ENCODE results near the gene UNC13C. TPM values are rescaled to one million over a fixed set of nuclear protein-coding genes. Genes with fewer than 3 reads are reported as not detected.

The UNC13C gene
- total and polyA plus RNA-seq, 8 donors = 0.03 to 6.4 (median 2.3) TPM; not detected in 3

DNA sequence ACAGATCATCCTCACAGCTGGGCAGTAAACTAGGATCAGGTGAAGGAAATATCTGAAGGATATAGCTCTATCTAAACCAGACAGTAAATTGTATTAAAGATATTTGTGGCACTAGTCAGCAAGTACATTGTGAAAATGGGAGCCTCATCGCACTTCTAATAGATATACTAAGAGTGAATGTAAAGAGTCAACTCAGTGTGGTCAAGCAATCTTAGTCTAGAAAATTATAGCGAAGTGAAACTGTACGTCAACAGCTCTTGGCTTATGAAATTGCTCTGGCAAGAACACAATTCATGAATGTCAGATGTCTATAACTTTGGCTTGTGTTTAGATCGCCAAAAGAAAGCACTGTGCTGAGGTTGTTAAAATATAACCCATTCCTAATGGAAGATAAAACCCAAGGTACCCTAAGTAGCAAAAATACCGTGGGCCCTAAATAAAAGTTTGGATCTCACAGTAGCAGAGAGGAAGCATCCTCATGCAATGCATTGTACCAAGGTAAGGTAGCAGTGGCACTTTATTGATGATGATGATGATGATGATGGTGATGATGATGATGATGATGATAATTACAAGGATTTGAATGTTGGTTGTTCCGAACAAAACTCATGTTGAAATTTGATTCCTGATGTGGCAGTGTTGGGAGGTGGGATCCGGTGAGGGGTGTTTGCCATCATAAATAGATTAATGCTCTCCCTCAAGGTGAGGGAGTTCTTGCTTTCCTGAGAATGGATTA is 228.5 kb downstream of the UNC13C start:
- intact Hi-C loops (cut with DNase I; ENCODE audit: low total_unique reads) = no loop called here
- no peak for DNase-seq
- Histone ChIP-seq H3K36me3 (no peaks in the 10 kb centered on the region), H3K27me3 (no peaks in the 10 kb centered on the region), H3K4me3 (no peak overlapping the region), H3K4me1 (no peaks in the 10 kb centered on the region), H3K9me3 (no peaks in the 10 kb centered on the region), H3K27ac (no peak overlapping the region)
- 84 to 89% (median 88%) methylated on average over 7 of the region's 7 CpGs for WGBS, 5 donors
- TF ChIP-seq EP300 (IDR thresholded peaks at IDR 0.05) = no peak
- TF ChIP-seq, protein P1, sequence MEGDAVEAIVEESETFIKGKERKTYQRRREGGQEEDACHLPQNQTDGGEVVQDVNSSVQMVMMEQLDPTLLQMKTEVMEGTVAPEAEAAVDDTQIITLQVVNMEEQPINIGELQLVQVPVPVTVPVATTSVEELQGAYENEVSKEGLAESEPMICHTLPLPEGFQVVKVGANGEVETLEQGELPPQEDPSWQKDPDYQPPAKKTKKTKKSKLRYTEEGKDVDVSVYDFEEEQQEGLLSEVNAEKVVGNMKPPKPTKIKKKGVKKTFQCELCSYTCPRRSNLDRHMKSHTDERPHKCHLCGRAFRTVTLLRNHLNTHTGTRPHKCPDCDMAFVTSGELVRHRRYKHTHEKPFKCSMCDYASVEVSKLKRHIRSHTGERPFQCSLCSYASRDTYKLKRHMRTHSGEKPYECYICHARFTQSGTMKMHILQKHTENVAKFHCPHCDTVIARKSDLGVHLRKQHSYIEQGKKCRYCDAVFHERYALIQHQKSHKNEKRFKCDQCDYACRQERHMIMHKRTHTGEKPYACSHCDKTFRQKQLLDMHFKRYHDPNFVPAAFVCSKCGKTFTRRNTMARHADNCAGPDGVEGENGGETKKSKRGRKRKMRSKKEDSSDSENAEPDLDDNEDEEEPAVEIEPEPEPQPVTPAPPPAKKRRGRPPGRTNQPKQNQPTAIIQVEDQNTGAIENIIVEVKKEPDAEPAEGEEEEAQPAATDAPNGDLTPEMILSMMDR (IDR thresholded peaks at IDR 0.05) = no peak

DNA sequence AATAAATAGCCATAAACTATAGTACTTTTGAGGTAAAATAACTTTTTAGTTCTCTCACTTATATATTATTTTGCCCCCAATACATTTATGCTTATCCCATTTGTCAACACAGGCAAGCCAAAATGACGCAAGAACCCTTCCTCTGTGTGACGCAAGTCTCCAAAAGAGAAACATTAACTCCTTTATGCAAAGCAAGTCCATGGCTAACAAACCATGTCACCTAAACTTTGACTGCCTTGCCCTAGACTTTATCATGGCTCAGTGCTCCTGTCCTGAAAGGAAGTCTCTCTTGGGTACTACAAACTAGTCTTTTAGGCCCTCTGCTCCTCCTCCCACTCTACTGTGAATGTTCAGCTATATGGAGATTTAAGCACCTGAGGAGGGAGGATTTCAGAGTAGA is 230.5 kb downstream of the UNC13C start:
- Histone ChIP-seq H3K4me3 (no peak overlapping the region), H3K27ac (no peak overlapping the region), H3K9me3 (no peaks in the 10 kb centered on the region), H3K27me3 (no peaks in the 10 kb centered on the region), H3K4me1 (no peaks in the 10 kb centered on the region), H3K36me3 (no peaks in the 10 kb centered on the region)
- no peak for TF ChIP-seq EP300 (IDR thresholded peaks at IDR 0.05)
- no peak for TF ChIP-seq POLR2A (IDR thresholded peaks at IDR 0.05)
- TF ChIP-seq, protein P1 (IDR thresholded peaks at IDR 0.05) = no peak
- no peak for TF ChIP-seq POLR2AphosphoS5 (IDR thresholded peaks at IDR 0.05)
- intact Hi-C loops (cut with DNase I; ENCODE audit: low total_unique reads) = no loop called here
- no peak for DNase-seq
- 75 to 89% (median 87%) methylated on average over 2 of the region's 2 CpGs for WGBS, 5 donors

DNA sequence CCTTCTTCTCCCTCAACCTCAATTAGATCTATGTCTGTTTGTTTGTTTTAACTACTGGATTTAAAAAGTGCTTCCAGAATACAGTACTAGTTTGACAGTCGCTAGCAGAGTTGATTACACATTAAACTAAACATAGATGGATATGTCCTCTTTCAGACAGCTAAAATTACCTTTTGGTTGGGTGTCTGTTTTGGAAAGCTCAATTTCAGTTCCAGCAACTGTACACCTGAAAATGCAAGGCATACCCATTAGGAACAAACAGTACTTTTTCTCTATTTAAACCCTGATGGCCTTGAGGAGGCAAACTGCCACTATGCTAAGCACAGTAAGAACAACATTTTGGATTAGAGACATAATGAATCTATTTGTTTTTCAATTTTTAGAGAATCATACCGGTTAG is 234.4 kb downstream of the UNC13C start:
- DNase-seq = no peak
- WGBS, 5 donors = 65 to 74% (median 66%) methylated on average over 2 of the region's 2 CpGs
- H3K27ac ChIP-seq = no peak overlapping the region
- H3K27me3 ChIP-seq = no peaks in the 10 kb centered on the region
- H3K4me1 ChIP-seq = no peaks in the 10 kb centered on the region
- intact Hi-C loops (cut with DNase I; ENCODE audit: low total_unique reads) = no loop called here
- H3K36me3 ChIP-seq = no peaks in the 10 kb centered on the region
- no peak for TF ChIP-seq EP300 (IDR thresholded peaks at IDR 0.05)
- no peak for TF ChIP-seq POLR2AphosphoS5 (IDR thresholded peaks at IDR 0.05)
- TF ChIP-seq, protein P1 (IDR thresholded peaks at IDR 0.05) = no peak
- no peak for TF ChIP-seq POLR2A (IDR thresholded peaks at IDR 0.05)
- no peaks in the 10 kb centered on the region for H3K9me3 ChIP-seq
- H3K4me3 ChIP-seq = no peak overlapping the region

DNA sequence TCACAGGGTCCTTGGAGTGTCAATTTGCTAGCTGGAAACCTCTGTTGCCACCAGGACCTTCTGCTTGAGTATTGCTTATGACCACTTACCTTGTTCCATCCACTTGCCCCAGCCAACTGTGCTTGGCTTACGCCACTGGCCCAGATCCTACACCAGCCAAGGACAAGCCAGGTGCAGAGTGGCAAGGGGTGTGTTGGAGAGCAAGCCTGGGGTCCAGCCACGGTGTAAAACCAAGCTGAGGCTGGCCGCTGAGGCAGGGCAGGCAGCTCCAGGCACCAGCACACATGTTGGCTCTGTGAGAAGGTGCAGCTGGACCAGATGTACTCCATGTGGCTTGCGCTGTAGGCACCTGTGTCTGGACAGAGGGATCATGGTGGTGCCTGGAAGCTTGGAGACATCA is 248.2 kb downstream of the UNC13C start:
- DNase-seq = no peak
- H3K27me3 ChIP-seq = no peaks in the 10 kb centered on the region
- no peak overlapping the region for H3K4me3 ChIP-seq
- peaks cover 0 to 26% (median 7%) of the 10 kb centered on the region in 4 donors for H3K9me3 ChIP-seq
- intact Hi-C loops (cut with DNase I; ENCODE audit: low total_unique reads) = no loop called here
- TF ChIP-seq, protein P1 (IDR thresholded peaks at IDR 0.05) = no peak
- TF ChIP-seq EP300 (IDR thresholded peaks at IDR 0.05) = no peak
- H3K4me1 ChIP-seq = no peaks in the 10 kb centered on the region
- H3K27ac ChIP-seq = no peak overlapping the region
- WGBS, 5 donors = 50 to 90% (median 78%) methylated on average over 1 to 4 of the region's 4 CpGs
- no peaks in the 10 kb centered on the region for H3K36me3 ChIP-seq
